ENCODE measurements around the gene EXT2.

- TF ChIP-seq CTCF (IDR thresholded peaks at IDR 0.05) (no peak), POLR2A (IDR thresholded peaks at IDR 0.05) (no peak)
These were observed 154.9 kb downstream of the EXT2 start for GRCh38 chr11:44250421-44250820.
